ENCODE measurements around the gene NT5DC1. TPM values are rescaled to one million over a fixed set of nuclear protein-coding genes. Genes with fewer than 3 reads are reported as not detected.

The NT5DC1 gene
- total and polyA plus RNA-seq, 10 of the 15 experiments (the other 5 are each of a cell fraction or from before 2014, with no cell fraction given), result 40.8 to 140 (median 66.8) TPM

GRCh38 chr6:116090251-116090650 is 10.4 kb upstream of the NT5DC1 start (continued):
- TF ChIP-seq, protein P1, sequence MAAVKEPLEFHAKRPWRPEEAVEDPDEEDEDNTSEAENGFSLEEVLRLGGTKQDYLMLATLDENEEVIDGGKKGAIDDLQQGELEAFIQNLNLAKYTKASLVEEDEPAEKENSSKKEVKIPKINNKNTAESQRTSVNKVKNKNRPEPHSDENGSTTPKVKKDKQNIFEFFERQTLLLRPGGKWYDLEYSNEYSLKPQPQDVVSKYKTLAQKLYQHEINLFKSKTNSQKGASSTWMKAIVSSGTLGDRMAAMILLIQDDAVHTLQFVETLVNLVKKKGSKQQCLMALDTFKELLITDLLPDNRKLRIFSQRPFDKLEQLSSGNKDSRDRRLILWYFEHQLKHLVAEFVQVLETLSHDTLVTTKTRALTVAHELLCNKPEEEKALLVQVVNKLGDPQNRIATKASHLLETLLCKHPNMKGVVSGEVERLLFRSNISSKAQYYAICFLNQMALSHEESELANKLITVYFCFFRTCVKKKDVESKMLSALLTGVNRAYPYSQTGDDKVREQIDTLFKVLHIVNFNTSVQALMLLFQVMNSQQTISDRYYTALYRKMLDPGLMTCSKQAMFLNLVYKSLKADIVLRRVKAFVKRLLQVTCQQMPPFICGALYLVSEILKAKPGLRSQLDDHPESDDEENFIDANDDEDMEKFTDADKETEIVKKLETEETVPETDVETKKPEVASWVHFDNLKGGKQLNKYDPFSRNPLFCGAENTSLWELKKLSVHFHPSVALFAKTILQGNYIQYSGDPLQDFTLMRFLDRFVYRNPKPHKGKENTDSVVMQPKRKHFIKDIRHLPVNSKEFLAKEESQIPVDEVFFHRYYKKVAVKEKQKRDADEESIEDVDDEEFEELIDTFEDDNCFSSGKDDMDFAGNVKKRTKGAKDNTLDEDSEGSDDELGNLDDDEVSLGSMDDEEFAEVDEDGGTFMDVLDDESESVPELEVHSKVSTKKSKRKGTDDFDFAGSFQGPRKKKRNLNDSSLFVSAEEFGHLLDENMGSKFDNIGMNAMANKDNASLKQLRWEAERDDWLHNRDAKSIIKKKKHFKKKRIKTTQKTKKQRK (IDR thresholded peaks at IDR 0.05; ENCODE audit: low read depth, low read length), result no peak
- TF ChIP-seq TCF3 (IDR thresholded peaks at IDR 0.05; ENCODE audit: borderline replicate concordance, insufficient read depth, low read depth, low read length) (no peak), STAT1 (conservative IDR thresholded peaks at IDR 0.05) (no peak), NRF1 (conservative IDR thresholded peaks at IDR 0.05; ENCODE audit: low read depth, low read length) (no peak), USF2 (IDR thresholded peaks at IDR 0.05; ENCODE audit: borderline replicate concordance, low read depth, low read length) (no peak), NR2C1 (IDR thresholded peaks at IDR 0.05) (no peak), SPI1 (IDR thresholded peaks at IDR 0.05; ENCODE audit: borderline replicate concordance, insufficient read depth, low read depth, low read length) (no peak), CEBPB (IDR thresholded peaks at IDR 0.05; ENCODE audit: borderline replicate concordance in 1 of 2, low read depth in 2 of 2, low read length in 2 of 2) (no peak), SKIL (IDR thresholded peaks at IDR 0.05; ENCODE audit: low read depth, poor library complexity, severe bottlenecking) (peak; percentile 27), MYC (IDR thresholded peaks at IDR 0.05; ENCODE audit: insufficient read depth, insufficient read length, insufficient replicate concordance, low read length, severe bottlenecking) (no peak), ZNF207 (IDR thresholded peaks at IDR 0.05; ENCODE audit: borderline replicate concordance) (no peak), E4F1 (IDR thresholded peaks at IDR 0.05; ENCODE audit: borderline replicate concordance, partially characterized antibody) (no peak), HSF1 (IDR thresholded peaks at IDR 0.05; ENCODE audit: low read depth, low read length) (no peak), SP1 (IDR thresholded peaks at IDR 0.05; ENCODE audit: low read depth, low read length) (no peak), PBX3 (IDR thresholded peaks at IDR 0.05; ENCODE audit: insufficient replicate concordance, low read depth, low read length) (no peak), RAD21 (IDR thresholded peaks at IDR 0.05; ENCODE audit: insufficient read depth, low read depth, low read length) (peak; percentile 8; the same call in 1 of the 2 replicates), BCL11A (IDR thresholded peaks at IDR 0.05; ENCODE audit: low read depth, low read length) (peak; percentile 80; the same call in 1 of the 2 replicates), CREB1 (IDR thresholded peaks at IDR 0.05; ENCODE audit: low read depth) (peak; percentile 39; the same call in 1 of the 2 replicates)

All from GM12878 (cell line).